HS-5 (cell line): Measurements from ENCODE around the gene FHIP1B.
A peak's percentile ranks its signal among the peaks of the same experiment; 100 is the strongest.
"Not testable (repeated sequence)": the region's sequence is repeated elsewhere in the genome, so short reads cannot be mapped to it uniquely, and the experiment has no call there.

Source experiments
- DNase-seq: peaks from one replicate; pipeline ENCODE4 v3.0.0-alpha.2; 2012; ENCODE audit warnings: low read depth

The FHIP1B gene

GRCh38 chr11:6234387-6235107, at the start of gene FHIP1B:
TSS of gene FHIP1B (minus strand) at chr11:6234636. CDS start at chr11:6224516, 10,120 bp downstream.
- DNase-seq = peak; percentile 99

GRCh38 chr11:6283453-6284023, 49.1 kb upstream of the FHIP1B start:
- DNase-seq = no peak

GRCh38 chr11:6280809-6281208, 46.4 kb upstream of the FHIP1B start:
- not testable (repeated sequence) for DNase-seq

- no peak for DNase-seq
These were observed 38.8 kb upstream of the FHIP1B start for GRCh38 chr11:6273188-6273587.

- DNase-seq = no peak
These were observed 37.2 kb upstream of the FHIP1B start for GRCh38 chr11:6271598-6271997.

GRCh38 chr11:6270584-6271246, 36.3 kb upstream of the FHIP1B start:
- DNase-seq = no peak

- no peak for DNase-seq
These were observed 35.6 kb upstream of the FHIP1B start for GRCh38 chr11:6269994-6270393.

GRCh38 chr11:6268820-6269219, 34.4 kb upstream of the FHIP1B start:
- no peak for DNase-seq

- DNase-seq = no peak
These were observed 29.2 kb upstream of the FHIP1B start for GRCh38 chr11:6263662-6264061.

GRCh38 chr11:6260207-6260726, 25.8 kb upstream of the FHIP1B start:
- no peak for DNase-seq

- DNase-seq = no peak
These were observed 24.2 kb upstream of the FHIP1B start for GRCh38 chr11:6258571-6259081.

- DNase-seq = no peak
These were observed 23.7 kb upstream of the FHIP1B start for GRCh38 chr11:6258141-6258540.

- DNase-seq = no peak
These were observed 18.8 kb upstream of the FHIP1B start for GRCh38 chr11:6253197-6253596.

- DNase-seq = no peak
These were observed 17.6 kb upstream of the FHIP1B start for GRCh38 chr11:6251990-6252473.

GRCh38 chr11:6251120-6251733, 16.8 kb upstream of the FHIP1B start:
- no peak for DNase-seq

- peak; percentile 70 for DNase-seq
These were observed 15.5 kb upstream of the FHIP1B start for GRCh38 chr11:6249770-6250555.

- DNase-seq = not testable (repeated sequence)
These were observed 14.5 kb upstream of the FHIP1B start for GRCh38 chr11:6248897-6249296.

GRCh38 chr11:6248248-6248647, 13.8 kb upstream of the FHIP1B start:
- DNase-seq = no peak

- no peak for DNase-seq
These were observed 11.1 kb upstream of the FHIP1B start for GRCh38 chr11:6245536-6245935.

GRCh38 chr11:6241316-6241715, 6.9 kb upstream of the FHIP1B start:
- no peak for DNase-seq

- DNase-seq = no peak
These were observed 6.3 kb upstream of the FHIP1B start for GRCh38 chr11:6240781-6241180.
